Measurements from ENCODE around the gene LAD1. TPM values are rescaled to one million over a fixed set of nuclear protein-coding genes. Genes with fewer than 3 reads are reported as not detected.

LAD1 gene
- total and polyA plus RNA-seq, 2 of the 13 experiments (the other 11 are each of a cell fraction or from before 2014, with no cell fraction given), result 10.8 to 65.6 TPM

DNA sequence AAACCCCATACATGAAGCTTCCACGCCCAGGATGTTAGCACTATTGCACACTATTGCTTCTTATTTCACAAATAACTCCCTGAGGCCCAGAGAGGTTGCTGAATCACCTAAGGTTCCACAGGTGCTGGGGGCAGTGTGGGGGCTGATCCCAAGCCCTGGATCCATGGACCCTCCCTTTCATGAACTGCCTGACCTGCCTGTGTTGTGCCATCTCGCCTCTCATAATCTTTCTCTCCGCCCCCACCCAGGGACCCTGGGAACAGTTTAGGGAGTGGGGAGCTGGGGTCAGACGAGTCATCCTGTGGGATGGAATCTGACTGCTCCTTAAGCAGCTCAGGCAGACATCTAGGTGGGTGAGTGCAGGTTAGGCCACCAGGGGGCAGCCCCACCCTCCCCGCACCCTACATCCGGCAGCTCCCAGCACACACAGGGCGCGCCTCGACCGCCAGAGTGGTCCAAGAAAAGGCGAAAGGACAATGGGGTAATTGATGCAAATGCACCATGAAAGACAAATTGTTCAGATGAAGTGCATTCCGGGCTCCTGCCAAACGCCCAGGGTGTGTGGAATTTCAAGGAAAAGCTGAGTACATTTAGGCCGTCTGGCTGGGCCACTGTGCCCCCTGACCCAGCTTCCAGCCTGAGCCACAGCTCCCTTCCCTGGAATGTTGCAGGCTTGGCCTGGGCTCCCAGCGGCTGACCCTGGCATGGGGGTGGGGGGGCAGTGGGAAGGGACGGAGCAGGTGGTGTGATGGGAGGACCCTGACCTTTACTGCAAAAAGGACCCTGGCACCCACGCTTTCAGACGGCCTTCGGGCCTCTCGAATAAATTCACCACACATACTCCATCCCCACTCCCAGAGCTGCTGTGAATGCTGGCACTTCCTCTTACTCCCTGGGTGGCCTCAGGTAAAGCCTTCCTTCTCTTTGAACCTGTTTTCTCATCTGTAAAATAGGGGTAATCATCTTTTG is 49.1 kb upstream of the LAD1 start (continued):
- TF ChIP-seq RNF2 (conservative IDR thresholded peaks at IDR 0.05; ENCODE audit: low read depth) (no peak), KDM2A (CRISPR knock-in tag; IDR thresholded peaks at IDR 0.05; ENCODE audit: borderline replicate concordance, low read depth) (peak; percentile 49; the same call in 1 of the 2 replicates), ZFP36L1 (CRISPR knock-in tag; IDR thresholded peaks at IDR 0.05) (no peak), ZSCAN12 (CRISPR knock-in tag; IDR thresholded peaks at IDR 0.05) (no peak), ZNF12 (CRISPR knock-in tag; IDR thresholded peaks at IDR 0.05) (no peak), MBD4 (IDR thresholded peaks at IDR 0.05; ENCODE audit: borderline replicate concordance, low read length) (no peak), NR2F2 (IDR thresholded peaks at IDR 0.05; ENCODE audit: borderline replicate concordance, low read depth) (no peak), ZNF24 (IDR thresholded peaks at IDR 0.05) (no peak), ZNF629 (CRISPR knock-in tag; conservative IDR thresholded peaks at IDR 0.05) (no peak), HMG20B (CRISPR knock-in tag; conservative IDR thresholded peaks at IDR 0.05) (no peak), XBP1 (CRISPR knock-in tag; IDR thresholded peaks at IDR 0.05) (no peak), NFE2L1 (CRISPR knock-in tag; IDR thresholded peaks at IDR 0.05; ENCODE audit: borderline replicate concordance) (no peak), KLF13 (CRISPR knock-in tag; IDR thresholded peaks at IDR 0.05) (no peak), ATF1 (CRISPR knock-in tag; IDR thresholded peaks at IDR 0.05) (no peak), POLR2G (IDR thresholded peaks at IDR 0.05; ENCODE audit: low read depth, low read length) (no peak), FOSL2 (CRISPR knock-in tag; IDR thresholded peaks at IDR 0.05) (peak; percentile 43; the same call in 1 of the 2 replicates), TAF1 (CRISPR knock-in tag; IDR thresholded peaks at IDR 0.05) (no peak), ZNF333 (CRISPR knock-in tag; IDR thresholded peaks at IDR 0.05; ENCODE audit: borderline replicate concordance) (no peak), ZNF263 (CRISPR knock-in tag; IDR thresholded peaks at IDR 0.05) (no peak), U2AF1 (optimal IDR thresholded peaks at IDR 0.05; ENCODE audit: low read depth, low read length) (no peak), ZNF781 (CRISPR knock-in tag; IDR thresholded peaks at IDR 0.05; ENCODE audit: borderline replicate concordance, not compliant biosample characterization) (no peak), ONECUT2 (CRISPR knock-in tag; IDR thresholded peaks at IDR 0.05) (no peak), KDM6A (CRISPR knock-in tag; IDR thresholded peaks at IDR 0.05; ENCODE audit: low read depth) (no peak), ZSCAN25 (CRISPR knock-in tag; IDR thresholded peaks at IDR 0.05) (no peak)
- TF ChIP-seq, protein P1, sequence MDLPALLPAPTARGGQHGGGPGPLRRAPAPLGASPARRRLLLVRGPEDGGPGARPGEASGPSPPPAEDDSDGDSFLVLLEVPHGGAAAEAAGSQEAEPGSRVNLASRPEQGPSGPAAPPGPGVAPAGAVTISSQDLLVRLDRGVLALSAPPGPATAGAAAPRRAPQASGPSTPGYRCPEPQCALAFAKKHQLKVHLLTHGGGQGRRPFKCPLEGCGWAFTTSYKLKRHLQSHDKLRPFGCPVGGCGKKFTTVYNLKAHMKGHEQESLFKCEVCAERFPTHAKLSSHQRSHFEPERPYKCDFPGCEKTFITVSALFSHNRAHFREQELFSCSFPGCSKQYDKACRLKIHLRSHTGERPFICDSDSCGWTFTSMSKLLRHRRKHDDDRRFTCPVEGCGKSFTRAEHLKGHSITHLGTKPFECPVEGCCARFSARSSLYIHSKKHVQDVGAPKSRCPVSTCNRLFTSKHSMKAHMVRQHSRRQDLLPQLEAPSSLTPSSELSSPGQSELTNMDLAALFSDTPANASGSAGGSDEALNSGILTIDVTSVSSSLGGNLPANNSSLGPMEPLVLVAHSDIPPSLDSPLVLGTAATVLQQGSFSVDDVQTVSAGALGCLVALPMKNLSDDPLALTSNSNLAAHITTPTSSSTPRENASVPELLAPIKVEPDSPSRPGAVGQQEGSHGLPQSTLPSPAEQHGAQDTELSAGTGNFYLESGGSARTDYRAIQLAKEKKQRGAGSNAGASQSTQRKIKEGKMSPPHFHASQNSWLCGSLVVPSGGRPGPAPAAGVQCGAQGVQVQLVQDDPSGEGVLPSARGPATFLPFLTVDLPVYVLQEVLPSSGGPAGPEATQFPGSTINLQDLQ (CRISPR knock-in tag; IDR thresholded peaks at IDR 0.05), result no peak
- TF ChIP-seq, protein P2, sequence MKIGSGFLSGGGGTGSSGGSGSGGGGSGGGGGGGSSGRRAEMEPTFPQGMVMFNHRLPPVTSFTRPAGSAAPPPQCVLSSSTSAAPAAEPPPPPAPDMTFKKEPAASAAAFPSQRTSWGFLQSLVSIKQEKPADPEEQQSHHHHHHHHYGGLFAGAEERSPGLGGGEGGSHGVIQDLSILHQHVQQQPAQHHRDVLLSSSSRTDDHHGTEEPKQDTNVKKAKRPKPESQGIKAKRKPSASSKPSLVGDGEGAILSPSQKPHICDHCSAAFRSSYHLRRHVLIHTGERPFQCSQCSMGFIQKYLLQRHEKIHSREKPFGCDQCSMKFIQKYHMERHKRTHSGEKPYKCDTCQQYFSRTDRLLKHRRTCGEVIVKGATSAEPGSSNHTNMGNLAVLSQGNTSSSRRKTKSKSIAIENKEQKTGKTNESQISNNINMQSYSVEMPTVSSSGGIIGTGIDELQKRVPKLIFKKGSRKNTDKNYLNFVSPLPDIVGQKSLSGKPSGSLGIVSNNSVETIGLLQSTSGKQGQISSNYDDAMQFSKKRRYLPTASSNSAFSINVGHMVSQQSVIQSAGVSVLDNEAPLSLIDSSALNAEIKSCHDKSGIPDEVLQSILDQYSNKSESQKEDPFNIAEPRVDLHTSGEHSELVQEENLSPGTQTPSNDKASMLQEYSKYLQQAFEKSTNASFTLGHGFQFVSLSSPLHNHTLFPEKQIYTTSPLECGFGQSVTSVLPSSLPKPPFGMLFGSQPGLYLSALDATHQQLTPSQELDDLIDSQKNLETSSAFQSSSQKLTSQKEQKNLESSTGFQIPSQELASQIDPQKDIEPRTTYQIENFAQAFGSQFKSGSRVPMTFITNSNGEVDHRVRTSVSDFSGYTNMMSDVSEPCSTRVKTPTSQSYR (CRISPR knock-in tag; IDR thresholded peaks at IDR 0.05; ENCODE audit: borderline replicate concordance), result no peak
- TF ChIP-seq, protein P3, sequence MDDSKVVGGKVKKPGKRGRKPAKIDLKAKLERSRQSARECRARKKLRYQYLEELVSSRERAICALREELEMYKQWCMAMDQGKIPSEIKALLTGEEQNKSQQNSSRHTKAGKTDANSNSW (CRISPR knock-in tag; IDR thresholded peaks at IDR 0.05; ENCODE audit: borderline replicate concordance), result no peak

All from HepG2 (cell line).